OCI-LY3 (cell line): ENCODE data around the gene CHRNB1.
"Not testable (repeated sequence)": the region's sequence is repeated elsewhere in the genome, so short reads cannot be mapped to it uniquely, and the experiment has no call there.

Source experiments
- CTCF ChIP-seq: fragments of 200-600, 300-600 bp; sonication (generic); IDR thresholded peaks from 2 replicates; pipeline ENCODE4 v1.5.1; 2014; ENCODE audit warnings: antibody characterized with exemption, low read length, low read depth
- EZH2phosphoT487 ChIP-seq: fragments of 200-600 bp; shearing (Covaris generic); IDR thresholded peaks from 2 replicates; pipeline ENCODE4 v1.6.1; 2018; ENCODE audit warnings: antibody characterized with exemption, mixed run types, low read depth

DNA sequence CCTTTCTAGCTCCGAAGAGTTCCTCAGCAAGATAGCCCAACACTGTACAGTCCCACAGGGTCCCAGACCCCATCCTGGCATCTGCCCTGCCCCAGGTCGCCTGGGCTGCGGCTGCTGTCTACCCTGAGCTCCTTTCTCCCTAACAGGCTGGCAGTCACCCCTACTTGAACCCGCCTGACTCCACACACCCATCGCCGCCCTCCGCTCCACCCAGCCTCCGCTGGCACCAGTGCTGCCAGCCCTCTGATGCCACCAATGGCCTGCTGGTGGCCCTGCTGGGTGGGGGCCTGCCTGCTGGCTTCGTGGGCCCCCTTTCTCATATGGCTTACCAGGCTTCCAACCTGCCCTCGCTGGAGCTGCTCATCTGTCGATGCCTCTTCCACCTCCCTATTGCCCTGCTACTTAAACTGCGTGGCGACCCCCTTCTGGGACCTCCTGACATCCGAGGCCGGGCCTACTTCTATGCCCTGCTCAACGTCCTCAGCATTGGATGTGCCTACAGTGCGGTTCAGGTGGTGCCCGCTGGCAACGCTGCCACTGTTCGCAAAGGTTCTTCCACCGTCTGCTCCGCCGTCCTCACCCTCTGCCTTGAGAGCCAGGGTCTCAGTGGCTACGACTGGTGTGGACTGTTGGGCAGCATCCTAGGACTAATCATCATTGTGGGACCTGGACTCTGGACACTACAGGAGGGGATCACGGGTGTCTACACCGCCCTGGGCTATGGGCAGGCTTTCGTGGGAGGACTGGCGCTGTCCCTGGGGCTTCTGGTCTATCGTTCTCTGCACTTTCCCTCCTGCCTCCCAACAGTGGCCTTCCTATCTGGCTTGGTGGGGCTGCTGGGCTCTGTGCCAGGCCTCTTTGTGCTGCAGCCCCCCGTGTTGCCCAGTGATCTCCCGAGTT lies 37.2 kb downstream of the CHRNB1 start:
- not testable (repeated sequence) for TF ChIP-seq CTCF, EZH2phosphoT487
